ENCODE results near the gene ZNF780B. TPM values are rescaled to one million over a fixed set of nuclear protein-coding genes. Genes with fewer than 3 reads are reported as not detected.
"Not testable (repeated sequence)": the region's sequence is repeated elsewhere in the genome, so short reads cannot be mapped to it uniquely, and the experiment has no call there.

ZNF780B gene
- total RNA-seq, 1 donor from 2014 or later, result 9.5 TPM

- TF ChIP-seq CTCF (IDR thresholded peaks at IDR 0.05), result no peak
- H3K9me3 Mint-ChIP-seq (ENCODE audit: low read depth), result peaks cover 44% of the 10 kb centered on the region
- H3K4me3 Mint-ChIP-seq (ENCODE audit: unreplicated experiment), result no peak overlapping the region
- no peak overlapping the region for H3K27ac Mint-ChIP-seq (ENCODE audit: unreplicated experiment)
- peaks cover 25% of the 10 kb centered on the region for H3K36me3 Mint-ChIP-seq (ENCODE audit: low read depth)
- peaks cover 30% of the 10 kb centered on the region for H3K4me1 Mint-ChIP-seq (ENCODE audit: low read depth)
- no peak for DNase-seq (ENCODE audit: low spot score)
- H3K27me3 Mint-ChIP-seq (ENCODE audit: low read depth), result no peaks in the 10 kb centered on the region
Measured at GRCh38 chr19:40053491-40053890, 2.5 kb downstream of the ZNF780B start.

GRCh38 chr19:40041718-40042117 is 14.3 kb downstream of the ZNF780B start:
- not testable (repeated sequence) for H3K27ac Mint-ChIP-seq (ENCODE audit: unreplicated experiment); H3K4me1 Mint-ChIP-seq (ENCODE audit: low read depth); DNase-seq (ENCODE audit: low spot score); H3K4me3 Mint-ChIP-seq (ENCODE audit: unreplicated experiment); H3K27me3 Mint-ChIP-seq (ENCODE audit: low read depth)
- peaks cover 55% of the 10 kb centered on the region for H3K36me3 Mint-ChIP-seq (ENCODE audit: low read depth)
- peaks cover 46% of the 10 kb centered on the region for H3K9me3 Mint-ChIP-seq (ENCODE audit: low read depth)

GRCh38 chr19:40038047-40038446 is 18.0 kb downstream of the ZNF780B start:
- not testable (repeated sequence) for H3K4me3 Mint-ChIP-seq (ENCODE audit: unreplicated experiment); H3K4me1 Mint-ChIP-seq (ENCODE audit: low read depth); DNase-seq (ENCODE audit: low spot score); H3K27me3 Mint-ChIP-seq (ENCODE audit: low read depth); H3K27ac Mint-ChIP-seq (ENCODE audit: unreplicated experiment)
- peaks cover 52% of the 10 kb centered on the region for H3K36me3 Mint-ChIP-seq (ENCODE audit: low read depth)
- peaks cover 48% of the 10 kb centered on the region for H3K9me3 Mint-ChIP-seq (ENCODE audit: low read depth)

GRCh38 chr19:40035996-40036395 is 20.0 kb downstream of the ZNF780B start:
- Mint-ChIP-seq H3K27me3 (ENCODE audit: low read depth) (no peaks in the 10 kb centered on the region), H3K4me3 (ENCODE audit: unreplicated experiment) (no peak overlapping the region), H3K4me1 (ENCODE audit: low read depth) (no peaks in the 10 kb centered on the region), H3K9me3 (ENCODE audit: low read depth) (peaks cover 53% of the 10 kb centered on the region), H3K36me3 (ENCODE audit: low read depth) (peaks cover 53% of the 10 kb centered on the region), H3K27ac (ENCODE audit: unreplicated experiment) (no peak overlapping the region)
- no peak for DNase-seq (ENCODE audit: low spot score)
- TF ChIP-seq CTCF (IDR thresholded peaks at IDR 0.05), result no peak

GRCh38 chr19:40033989-40034560 is 22.0 kb downstream of the ZNF780B start:
- Mint-ChIP-seq H3K9me3 (ENCODE audit: low read depth) (peaks cover 63% of the 10 kb centered on the region), H3K27me3 (ENCODE audit: low read depth) (no peaks in the 10 kb centered on the region), H3K36me3 (ENCODE audit: low read depth) (peaks cover 60% of the 10 kb centered on the region), H3K27ac (ENCODE audit: unreplicated experiment) (no peak overlapping the region), H3K4me1 (ENCODE audit: low read depth) (no peaks in the 10 kb centered on the region), H3K4me3 (ENCODE audit: unreplicated experiment) (no peak overlapping the region)
- no peak for TF ChIP-seq CTCF (IDR thresholded peaks at IDR 0.05)
- DNase-seq (ENCODE audit: low spot score), result no peak

GRCh38 chr19:40026597-40026970 is 29.4 kb downstream of the ZNF780B start:
- Mint-ChIP-seq H3K27ac (ENCODE audit: unreplicated experiment) (no peak overlapping the region), H3K36me3 (ENCODE audit: low read depth) (peaks cover 48% of the 10 kb centered on the region), H3K4me3 (ENCODE audit: unreplicated experiment) (no peak overlapping the region), H3K9me3 (ENCODE audit: low read depth) (peaks cover 73% of the 10 kb centered on the region), H3K4me1 (ENCODE audit: low read depth) (no peaks in the 10 kb centered on the region), H3K27me3 (ENCODE audit: low read depth) (no peaks in the 10 kb centered on the region)
- no peak for TF ChIP-seq CTCF (IDR thresholded peaks at IDR 0.05)
- DNase-seq (ENCODE audit: low spot score), result no peak
